ENCODE measurements around the gene KRT6A.

The KRT6A gene

DNA sequence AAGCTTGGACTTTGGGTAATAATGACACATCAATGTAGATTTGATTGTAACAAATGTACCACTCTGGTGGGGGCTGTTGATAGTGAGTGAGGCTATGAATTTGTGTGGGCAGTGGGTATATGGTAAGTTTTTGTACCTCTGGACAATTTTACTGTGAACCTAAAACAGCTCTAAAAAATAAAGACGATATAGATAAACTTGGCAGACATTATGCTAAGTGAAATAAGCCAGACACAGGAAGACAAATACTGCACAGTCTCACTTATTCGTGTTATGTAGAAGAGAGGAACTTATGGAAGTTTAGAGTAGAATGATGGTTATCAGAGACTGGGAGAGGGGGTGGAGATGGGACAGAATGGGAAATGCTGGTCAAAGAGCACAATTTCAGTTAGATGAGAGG lies 28.2 kb downstream of the KRT6A start:
- DNase-seq (ENCODE audit: low spot score): no peak

DNA sequence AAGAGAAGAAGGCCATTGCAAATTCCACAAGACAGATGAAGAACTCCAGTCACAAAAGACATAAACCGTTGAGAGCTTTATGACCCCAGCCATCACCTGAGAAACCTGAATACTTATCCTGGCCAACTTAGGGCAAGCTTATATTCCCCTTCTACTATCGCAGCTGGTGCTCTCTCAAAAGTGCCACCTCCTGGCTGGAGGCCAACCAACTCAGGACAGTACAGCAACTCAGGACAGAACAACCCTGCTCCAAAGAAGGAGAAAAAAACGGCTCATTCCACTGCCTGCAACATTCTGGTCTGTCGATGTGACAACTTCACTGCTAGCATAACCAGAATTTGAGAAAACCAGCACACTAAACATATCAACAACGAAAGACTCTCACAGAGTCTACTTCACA lies 31.4 kb downstream of the KRT6A start:
- no peak for DNase-seq (ENCODE audit: low spot score)

DNA sequence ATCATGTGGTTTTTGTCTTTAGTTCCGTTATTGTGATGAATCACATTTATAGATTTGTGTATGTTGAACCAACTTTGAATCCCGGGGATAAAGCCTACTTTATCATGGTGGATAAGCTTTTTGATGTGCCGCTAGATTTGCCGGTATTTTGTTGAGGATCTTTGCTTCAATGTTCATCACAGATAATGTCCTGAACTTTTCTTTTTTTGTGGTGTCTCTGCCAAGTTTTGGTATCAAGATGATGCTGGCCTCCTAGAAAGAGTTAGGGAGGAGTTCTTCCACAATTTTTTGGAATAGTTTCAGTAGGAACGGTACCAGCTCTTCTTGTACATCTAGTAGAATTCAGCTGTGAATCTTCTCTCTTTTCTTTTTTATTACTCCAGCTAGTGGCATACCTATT lies 34.2 kb downstream of the KRT6A start:
- no peak for DNase-seq (ENCODE audit: low spot score)

DNA sequence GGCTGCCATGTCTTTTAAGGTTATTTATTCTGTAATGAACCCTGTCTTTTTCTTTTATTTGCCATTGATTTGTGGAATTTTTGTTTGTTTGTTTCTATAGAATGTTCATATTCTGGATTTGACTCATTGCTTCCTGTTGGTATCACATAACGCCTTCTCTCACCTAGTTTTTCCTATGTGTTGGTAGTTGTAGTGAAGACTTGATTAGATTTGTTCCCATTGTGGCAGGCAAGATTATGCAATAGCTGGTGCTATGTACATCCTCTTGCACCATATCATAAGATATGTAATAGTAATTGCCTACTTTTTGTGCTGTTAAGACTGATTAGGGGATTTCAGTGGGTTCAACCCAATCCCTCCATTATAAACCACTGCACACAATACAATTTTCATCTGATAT lies 37.2 kb downstream of the KRT6A start:
- DNase-seq (ENCODE audit: low spot score): no peak

DNA sequence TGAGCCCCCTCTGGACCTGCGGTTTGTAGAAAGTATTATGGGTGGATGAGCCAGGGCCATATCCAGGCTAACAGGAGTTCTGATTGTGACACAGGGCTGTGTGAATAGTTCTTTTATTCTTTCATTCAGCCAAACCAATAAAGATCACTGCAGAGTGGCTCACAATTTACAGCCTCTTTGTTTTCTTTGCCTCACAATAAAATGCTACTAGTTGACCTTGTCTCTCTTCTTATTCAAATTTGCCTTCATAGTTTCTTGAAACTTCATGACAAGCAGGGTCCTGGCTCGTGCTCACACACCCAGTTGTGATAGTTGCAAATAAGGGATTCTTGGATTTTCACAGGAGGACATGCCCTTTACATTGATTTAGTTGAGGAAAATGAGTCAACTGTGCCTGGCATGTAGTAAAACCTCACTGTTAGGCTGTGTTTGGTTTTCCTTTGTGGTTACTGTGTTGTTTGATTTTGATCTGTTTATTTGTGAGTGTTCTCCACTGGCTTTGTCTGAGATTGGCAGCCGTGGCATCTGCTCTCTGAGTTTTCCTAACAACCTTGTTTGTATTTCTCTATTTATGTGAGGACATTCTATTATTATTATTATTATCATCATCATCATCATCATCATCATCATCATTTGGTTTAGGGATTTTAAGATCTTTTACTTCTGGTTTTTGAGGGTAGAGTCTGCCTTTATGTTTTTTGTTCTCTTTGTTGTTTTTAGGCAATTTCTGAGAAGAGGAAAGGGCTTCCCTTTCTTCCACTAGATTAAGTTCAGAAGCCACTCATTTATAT lies 38.5 kb downstream of the KRT6A start:
- no peak for DNase-seq (ENCODE audit: low spot score)

DNA sequence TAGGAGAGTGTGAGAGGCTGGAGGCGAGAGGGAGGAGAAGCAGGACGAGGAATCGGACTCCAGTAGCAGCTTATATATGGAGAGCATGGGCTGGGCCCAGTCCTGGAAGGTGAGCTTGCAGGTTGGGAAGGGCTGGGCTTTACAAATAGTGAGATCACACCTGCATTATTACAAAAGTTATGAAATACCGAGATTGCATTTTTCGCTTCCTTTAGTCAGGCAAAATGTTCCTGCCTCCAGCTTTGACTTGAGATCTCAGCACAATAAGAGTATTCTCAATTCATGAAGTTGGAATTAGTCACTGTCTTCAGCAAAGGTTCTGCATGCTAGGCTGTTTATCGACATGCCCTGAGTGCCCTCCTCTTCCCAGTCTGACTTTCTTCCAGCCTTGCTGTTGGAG lies 41.0 kb downstream of the KRT6A start, which contains the start of gene KRT6B:
KRT6B (minus strand) TSS at position 46 of the 400 bp plus-strand sequence. CDS start 68 bp downstream, outside the sequence.
- peak; percentile 19 for DNase-seq (ENCODE audit: low spot score)

DNA sequence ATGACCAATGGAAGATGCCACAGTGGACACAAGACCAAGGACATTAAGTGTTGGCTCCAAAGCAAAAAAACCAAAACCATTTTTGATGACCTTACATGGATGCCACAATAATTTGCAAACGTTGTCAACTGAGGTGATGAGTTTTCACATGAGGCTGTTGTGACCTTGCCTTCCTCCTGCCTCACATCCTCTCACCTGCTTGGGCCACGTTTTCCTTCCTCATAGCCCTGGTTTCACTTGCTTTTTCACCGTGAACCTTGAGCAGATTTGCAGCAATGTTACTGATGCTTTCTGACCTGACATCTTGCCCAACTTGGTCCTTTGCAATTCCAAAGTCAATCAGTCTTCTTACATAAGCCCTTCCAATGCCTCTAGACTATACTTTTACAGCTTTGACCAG lies 44.8 kb downstream of the KRT6A start:
- no peak for DNase-seq (ENCODE audit: low spot score)

DNA sequence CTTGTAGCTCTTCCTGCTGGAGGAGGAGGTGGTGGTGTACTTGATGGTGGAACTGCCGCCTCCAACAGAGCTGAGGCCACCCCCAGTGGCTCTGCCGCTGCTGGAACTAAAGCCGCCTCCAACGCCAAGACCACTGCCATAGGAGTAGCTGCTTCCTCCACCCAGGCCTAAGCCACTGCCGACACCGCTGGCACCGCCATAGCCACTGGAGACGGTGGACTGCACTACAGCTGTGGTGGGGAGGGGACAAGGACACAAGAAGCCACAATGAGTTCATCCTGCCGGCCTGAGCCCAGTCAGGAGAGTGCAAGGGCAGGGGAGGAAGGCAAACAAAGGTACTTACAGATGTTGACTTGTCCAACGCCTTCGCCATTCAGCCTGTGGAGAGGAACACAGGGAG lies 45.9 kb downstream of the KRT6A start:
- DNase-seq (ENCODE audit: low spot score): peak; percentile 28

DNA sequence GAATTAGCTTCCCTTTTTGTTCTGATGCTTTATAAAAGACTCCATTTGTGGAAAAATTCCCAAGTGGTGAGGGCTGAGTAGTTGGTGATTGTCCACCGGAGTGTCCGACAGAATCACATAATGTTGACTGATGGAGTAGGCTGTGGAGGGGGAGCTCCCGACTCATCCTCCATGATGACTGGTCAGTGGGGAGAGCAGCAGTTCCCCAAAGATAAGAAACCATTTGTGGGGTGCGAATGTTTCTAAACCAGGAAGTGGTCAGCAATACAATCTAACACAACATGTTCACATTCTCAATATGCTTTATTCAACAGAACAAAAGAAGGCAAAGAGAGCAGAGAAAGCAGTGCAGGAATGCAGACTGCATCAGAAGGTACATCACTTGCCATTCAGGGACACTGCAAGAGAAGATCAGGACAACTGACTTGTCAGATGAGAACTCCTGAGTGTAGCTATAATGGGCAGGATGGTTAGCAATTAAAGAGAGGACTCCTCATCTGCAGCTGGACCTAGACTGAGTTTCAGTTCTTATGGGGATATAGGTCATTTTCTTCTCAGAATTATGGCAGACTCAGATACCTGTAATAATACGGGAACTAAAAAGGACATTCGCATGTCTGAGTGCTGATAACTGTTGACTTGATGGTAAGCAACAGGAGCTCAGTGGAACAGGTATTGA lies 46.6 kb downstream of the KRT6A start:
- DNase-seq (ENCODE audit: low spot score): no peak

DNA sequence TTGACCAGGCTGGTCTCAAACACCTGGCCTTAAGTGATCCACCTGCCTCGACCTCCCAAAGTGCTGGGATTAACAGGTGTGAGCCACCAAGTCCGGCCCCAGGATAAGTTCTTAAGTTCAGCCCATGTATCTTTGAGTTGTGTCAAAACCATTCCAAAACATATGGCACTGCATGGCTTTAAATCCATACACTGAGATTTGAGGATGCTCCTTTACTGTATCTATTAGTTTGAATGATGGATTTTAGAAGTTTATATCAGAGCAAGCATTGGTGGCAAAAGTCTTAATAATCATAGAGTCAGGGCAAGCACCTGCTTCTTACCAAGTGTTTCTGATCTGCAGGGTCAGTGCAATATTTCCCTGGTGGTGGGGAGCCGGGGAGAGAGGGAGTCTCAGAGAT lies 47.2 kb downstream of the KRT6A start:
- DNase-seq (ENCODE audit: low spot score): no peak

DNA sequence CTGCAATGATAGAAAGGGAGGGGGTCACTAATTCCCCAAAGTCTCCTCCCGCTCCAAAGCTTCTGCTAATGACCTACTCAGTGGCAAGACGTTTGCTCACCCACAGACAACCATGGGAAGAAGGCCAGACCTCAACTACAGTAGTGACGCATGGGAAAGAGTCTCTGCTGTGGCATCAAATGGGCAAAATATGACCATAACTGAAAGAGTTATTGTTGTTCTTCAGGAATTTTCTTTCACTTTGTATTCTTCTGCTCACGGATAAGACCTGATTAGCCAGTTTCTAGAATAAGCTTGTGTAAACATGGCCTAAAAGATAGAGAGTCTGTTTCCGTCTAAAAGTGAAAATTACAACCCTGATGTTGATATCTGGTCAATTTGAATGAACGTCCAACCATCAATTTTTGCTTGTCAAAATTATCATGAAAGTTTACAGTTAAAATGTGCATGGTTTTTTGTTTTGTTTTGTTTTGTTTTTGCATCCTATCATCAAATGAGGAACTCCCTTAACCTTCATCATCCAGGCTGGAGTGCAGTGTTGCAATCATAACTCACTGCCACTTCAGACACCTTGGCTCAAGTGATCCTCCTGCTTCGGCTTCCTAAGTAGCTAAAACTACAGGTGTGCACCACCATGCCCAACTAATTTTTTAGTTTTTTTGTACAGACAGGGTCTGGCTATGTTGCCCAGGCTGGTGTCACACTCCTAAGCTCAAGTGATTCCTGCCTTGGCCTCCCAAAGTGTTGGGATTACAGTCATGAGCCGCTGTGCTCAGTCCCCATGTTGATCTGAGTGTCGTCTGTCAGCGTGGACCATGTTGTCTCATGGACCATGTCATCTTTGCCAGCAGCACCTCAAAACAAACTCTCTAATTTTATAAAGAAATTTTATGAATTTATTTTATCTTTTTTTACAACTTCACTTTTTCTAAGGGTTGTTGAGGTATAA lies 48.1 kb downstream of the KRT6A start:
- DNase-seq (ENCODE audit: low spot score): no peak

DNA sequence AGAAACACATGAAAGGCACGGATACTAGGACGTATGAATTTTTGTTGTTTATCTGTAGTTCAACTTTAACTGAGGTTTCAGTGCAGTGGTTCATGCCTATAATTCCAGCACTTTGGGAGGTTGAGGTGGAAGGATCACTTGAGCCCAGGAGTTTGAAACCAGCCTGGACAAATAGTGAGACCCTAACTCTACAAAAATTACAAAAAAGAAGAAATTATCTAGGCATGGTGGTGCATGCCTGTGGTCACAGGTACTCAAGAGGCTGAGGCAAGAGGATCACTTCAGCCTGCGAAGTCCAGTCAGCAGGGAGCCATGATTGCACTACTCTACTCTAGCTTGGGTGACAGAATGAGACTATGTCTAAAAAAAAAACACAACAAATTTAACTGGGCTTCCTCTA lies 49.1 kb downstream of the KRT6A start:
- DNase-seq (ENCODE audit: low spot score): no peak

DNA sequence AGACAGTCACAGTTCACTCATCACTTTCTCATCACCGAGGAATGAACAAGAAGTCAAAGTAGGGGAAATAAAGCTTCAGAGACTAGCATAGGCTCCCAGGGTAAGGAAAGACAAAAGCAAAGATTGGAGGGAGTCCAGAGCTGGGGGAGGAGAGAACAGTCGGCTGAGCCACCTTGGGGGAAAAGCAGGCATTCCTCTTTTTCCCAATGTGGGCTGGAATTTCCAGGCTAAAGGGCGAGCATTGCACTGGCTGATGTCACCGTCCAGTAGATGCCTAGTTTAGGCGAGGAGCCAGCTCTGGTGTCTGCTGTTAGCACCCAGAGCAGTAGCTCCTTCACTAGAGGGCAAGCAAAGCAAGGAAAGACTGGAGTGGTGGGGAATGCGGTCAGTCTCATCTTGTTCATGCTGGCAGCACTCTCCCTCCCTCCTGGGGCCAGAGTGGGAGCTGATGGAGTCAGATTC lies 50.4 kb downstream of the KRT6A start:
- DNase-seq (ENCODE audit: low spot score): peak; percentile 74

DNA sequence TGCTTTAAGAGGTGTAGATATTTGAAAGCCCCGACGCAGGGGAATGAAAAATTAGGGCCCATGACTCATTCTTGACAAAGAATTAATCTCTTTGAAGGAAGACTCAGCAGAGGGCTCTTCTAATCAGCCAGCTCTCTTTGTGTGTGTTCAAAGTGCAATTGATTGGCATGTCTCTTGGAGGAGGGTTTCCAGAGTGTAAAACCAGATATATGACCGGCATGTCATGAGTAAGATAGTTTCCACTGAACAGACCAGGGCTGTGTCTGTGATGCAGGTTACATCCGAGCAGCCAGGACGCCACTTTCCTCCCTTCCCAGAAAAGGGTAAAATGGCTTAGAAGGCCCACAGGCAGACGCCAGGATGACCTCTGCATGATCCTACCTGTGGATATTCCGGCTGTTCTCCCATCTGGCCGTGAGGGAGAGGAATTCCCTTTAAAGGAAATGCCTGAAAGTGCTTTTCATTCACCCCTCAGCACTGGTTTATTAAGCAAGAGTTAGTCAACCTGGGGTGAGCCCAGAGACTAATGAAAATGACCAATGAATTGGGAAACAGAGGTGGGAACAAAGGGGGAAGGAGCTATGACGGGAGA lies 51.6 kb downstream of the KRT6A start:
- no peak for DNase-seq (ENCODE audit: low spot score)

DNA sequence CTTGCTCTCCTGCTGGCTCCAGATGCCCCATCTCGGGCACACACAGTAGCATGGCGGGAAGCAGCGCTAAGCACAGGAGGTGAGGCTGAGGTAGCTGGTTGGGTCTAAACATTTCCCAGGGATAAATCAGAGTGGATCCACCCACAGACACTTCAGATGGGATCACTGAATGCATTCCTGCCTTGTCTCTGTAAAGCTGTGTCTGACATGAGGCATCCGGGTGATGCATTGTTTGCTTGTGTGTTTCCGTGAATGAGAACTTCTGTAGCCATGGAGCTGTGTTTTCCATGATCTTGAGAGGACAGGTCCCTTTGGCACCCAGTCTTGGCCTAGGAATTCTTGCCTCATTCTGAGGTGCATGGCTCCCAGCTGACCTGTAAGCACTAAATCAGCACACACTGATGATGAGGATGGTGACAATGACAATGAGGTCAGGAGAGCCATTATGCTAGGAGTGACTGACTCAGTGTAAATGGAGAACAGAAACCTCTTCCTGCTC lies 52.2 kb downstream of the KRT6A start:
- DNase-seq (ENCODE audit: low spot score): no peak

DNA sequence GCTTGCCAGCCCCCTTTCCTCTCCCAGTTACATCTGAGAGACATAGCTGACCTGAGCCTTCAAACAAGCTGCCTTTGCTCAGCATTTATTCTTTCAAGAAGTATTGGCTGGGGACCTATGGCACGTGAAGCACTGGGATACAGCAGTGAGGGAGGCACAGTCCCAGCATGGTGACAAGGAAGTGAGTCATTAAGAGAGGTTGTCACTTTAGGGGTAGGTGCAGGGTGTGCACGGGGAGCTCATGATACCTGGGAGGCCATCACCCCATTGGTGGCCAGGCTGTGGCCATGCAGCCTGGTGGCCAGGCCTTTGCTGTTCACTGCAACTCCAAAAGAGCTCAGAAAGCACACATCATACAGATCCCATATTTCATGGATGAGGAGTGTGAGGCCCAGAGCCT lies 53.2 kb downstream of the KRT6A start:
- no peak for DNase-seq (ENCODE audit: low spot score)

DNA sequence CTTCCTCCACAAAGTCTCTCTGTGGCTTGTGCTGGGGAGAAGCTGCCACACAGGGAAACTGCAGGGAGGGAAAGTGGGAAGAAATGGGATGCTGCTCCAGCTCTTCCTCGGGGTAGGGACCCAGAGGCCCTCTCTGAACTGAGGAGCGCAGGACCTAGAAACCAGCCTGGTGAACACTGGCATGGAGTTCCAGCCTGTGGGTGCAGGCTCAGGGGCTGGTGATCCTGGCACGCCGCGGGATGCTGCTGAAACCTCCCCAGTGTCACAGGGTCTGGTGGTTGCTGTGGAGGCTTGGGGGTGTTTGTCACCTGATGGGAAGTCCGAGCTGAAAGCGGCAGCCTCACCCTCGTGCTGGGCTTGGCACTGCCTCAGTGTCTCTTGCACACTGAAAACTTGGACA lies 53.6 kb downstream of the KRT6A start:
- peak; percentile 41 for DNase-seq (ENCODE audit: low spot score)

DNA sequence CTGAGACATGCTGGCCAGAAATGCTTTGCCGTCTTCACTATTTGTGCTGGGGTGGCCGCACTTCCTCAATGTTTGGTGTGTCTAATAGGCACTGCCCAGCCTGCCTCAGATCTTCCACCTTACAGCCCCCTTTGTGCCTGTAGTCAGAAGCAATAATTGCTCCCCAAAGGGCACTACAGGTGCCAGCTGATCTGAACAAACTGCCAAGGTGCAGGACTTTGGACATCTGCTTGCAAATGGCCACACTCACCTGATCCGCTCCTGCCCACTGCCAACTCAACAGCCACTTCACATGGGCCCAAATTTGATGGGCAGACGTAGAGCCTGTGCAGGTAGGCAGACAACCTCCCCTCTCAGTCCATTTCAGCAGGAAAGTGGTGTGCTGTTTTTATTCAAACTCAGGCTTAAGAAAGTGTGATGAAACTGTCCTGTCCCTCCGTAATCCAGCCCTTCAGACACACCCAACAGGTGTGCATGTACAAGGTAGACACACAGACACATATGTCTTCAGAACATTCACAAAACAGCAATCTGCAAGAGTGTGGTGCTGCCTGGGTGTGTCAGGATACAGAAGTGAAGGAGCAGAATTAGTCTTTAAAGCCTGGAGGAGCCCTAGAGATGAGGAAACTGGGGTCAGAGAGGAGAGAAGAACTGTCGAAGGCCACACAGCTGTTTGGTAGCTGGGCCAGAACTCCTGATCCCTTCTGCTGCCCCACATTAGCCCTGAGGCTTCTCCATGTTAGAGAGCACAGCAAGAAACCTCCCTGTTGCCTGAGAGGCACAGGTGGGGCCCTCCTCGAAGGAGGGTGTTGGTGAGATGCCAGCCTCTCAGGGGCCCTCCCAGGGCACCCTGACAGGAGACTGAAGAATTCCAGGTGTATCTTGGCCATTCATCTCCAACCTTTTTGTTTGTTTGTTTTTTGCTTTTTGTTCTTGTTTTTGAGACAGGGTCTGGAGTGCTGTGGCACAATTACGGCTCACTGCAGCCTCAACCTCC lies 54.5 kb downstream of the KRT6A start:
- DNase-seq (ENCODE audit: low spot score): peak; percentile 37

DNA sequence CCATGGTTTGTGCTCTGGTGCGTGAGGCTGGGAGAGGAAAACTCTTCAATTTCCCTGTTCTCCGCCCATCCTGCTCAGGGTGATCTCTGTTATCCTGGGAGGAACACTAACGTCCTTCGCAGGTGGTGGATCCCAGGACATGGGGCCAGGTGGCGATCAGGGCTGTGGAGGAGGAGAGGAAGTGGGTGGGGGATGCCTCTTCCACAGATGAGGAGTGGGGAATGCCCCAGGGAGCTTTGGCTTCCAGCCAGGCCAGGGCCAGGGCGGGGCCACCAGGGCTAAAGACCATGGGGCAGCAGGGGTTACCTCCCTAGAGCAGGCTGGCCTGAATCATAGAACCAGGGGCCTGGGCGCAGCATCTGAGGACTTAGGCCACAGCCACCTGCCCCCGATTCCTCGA lies 55.5 kb downstream of the KRT6A start:
- peak; percentile 45 for DNase-seq (ENCODE audit: low spot score)
